ENCODE measurements around the gene GFRA1.

GRCh38 chr10:116100984-116101383 lies 172.0 kb downstream of the GFRA1 start:
- TF ChIP-seq USF2 (IDR thresholded peaks at IDR 0.05) = no peak
- TF ChIP-seq CEBPB (IDR thresholded peaks at IDR 0.05) = no peak
- no peak for TF ChIP-seq CBX2 (IDR thresholded peaks at IDR 0.05; ENCODE audit: borderline replicate concordance, low read depth)
- no peak for TF ChIP-seq CTCF (IDR thresholded peaks at IDR 0.05)
- TF ChIP-seq HMGXB4 (CRISPR knock-in tag; IDR thresholded peaks at IDR 0.05; ENCODE audit: borderline replicate concordance) = no peak
- TF ChIP-seq RAD21 (conservative IDR thresholded peaks at IDR 0.05 in 1 of 2, IDR thresholded peaks at IDR 0.05 in 1 of 2) = no peak
- TF ChIP-seq BHLHE40 (IDR thresholded peaks at IDR 0.05; ENCODE audit: low read depth, low read length) = no peak
